ENCODE data around the gene TMEM269.

The TMEM269 gene

DNA sequence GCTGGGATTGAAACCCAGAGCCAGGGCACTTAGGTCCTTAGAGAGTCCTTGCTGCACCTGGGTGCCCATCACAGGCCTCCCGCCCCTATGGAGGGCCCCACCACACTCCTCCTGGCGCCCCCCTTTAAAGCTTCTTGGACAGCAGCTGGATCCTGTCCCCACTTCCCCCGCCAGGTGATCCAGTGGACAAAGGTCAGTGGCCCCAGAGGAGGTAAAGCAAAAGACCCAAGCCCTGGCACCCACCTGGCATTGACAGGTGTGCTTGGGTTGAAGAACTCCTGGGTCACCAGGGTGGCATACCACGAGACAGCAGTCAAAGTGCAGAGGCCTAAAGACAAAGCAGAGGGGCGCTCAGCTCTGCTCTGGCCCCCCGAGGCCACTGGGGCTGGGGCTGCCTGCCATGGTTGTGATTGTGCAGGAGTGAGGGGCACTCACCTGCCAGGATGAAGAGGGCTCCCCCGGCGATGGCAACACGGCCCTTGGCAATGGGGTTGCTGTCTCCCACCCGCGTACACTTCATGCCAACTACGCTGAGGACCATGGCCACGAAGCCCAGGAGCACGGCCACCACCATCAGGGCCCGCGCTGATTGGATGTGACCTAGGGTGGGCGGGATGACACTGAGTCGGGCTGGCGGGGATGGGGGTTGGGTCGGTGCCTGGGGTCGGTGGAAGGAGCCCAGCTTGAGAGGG is 46.7 kb upstream of the TMEM269 start:
- TF ChIP-seq, protein P1, sequence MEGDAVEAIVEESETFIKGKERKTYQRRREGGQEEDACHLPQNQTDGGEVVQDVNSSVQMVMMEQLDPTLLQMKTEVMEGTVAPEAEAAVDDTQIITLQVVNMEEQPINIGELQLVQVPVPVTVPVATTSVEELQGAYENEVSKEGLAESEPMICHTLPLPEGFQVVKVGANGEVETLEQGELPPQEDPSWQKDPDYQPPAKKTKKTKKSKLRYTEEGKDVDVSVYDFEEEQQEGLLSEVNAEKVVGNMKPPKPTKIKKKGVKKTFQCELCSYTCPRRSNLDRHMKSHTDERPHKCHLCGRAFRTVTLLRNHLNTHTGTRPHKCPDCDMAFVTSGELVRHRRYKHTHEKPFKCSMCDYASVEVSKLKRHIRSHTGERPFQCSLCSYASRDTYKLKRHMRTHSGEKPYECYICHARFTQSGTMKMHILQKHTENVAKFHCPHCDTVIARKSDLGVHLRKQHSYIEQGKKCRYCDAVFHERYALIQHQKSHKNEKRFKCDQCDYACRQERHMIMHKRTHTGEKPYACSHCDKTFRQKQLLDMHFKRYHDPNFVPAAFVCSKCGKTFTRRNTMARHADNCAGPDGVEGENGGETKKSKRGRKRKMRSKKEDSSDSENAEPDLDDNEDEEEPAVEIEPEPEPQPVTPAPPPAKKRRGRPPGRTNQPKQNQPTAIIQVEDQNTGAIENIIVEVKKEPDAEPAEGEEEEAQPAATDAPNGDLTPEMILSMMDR (IDR thresholded peaks at IDR 0.05; ENCODE audit: extremely low read depth, insufficient read depth, missing control alignments), result no peak
- in situ Hi-C loops (cut with MboI; ENCODE audit: low pct_unique_long_range_greater_than_20kb, low sequenced_read_pairs, unreplicated experiment), result loop anchor here (25.0 kb wide), 1 partner anchor 401 kb away; the partner anchor contains the start of gene FOXJ3
- no peak for DNase-seq (ENCODE audit: low spot score)

DNA sequence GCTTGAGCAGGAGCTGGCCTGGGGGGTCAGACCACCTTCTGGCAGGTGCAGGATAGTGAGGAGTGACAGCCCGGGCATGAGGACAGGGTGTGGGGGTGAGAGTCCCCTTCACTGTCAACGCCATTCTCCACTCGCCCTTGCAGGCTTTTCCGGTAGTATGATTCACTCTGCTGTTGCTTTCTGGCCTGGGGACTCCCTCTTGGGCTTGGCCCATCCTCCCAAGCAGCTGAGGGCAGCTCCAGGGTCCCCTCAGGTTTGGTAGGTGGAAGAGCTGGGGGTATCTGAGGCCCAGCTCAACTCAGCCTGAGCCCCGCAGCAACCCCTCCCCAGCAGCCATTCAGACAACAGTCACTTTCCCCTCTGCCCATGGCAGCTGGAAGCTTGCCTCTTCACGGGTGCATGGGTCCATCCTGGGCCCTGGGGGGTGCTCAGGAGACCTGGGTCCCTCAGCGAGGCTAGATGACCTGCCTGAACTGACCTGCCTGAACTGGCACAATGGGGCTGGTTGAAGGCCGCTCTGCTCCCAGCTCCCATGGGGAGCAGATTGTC is 46.0 kb upstream of the TMEM269 start:
- TF ChIP-seq, protein P1 (IDR thresholded peaks at IDR 0.05; ENCODE audit: extremely low read depth, insufficient read depth, missing control alignments), result no peak
- no peak for DNase-seq (ENCODE audit: low spot score)
- in situ Hi-C loops (cut with MboI; ENCODE audit: low pct_unique_long_range_greater_than_20kb, low sequenced_read_pairs, unreplicated experiment), result loop anchor here (25.0 kb wide), 1 partner anchor 401 kb away; the partner anchor contains the start of gene FOXJ3

DNA sequence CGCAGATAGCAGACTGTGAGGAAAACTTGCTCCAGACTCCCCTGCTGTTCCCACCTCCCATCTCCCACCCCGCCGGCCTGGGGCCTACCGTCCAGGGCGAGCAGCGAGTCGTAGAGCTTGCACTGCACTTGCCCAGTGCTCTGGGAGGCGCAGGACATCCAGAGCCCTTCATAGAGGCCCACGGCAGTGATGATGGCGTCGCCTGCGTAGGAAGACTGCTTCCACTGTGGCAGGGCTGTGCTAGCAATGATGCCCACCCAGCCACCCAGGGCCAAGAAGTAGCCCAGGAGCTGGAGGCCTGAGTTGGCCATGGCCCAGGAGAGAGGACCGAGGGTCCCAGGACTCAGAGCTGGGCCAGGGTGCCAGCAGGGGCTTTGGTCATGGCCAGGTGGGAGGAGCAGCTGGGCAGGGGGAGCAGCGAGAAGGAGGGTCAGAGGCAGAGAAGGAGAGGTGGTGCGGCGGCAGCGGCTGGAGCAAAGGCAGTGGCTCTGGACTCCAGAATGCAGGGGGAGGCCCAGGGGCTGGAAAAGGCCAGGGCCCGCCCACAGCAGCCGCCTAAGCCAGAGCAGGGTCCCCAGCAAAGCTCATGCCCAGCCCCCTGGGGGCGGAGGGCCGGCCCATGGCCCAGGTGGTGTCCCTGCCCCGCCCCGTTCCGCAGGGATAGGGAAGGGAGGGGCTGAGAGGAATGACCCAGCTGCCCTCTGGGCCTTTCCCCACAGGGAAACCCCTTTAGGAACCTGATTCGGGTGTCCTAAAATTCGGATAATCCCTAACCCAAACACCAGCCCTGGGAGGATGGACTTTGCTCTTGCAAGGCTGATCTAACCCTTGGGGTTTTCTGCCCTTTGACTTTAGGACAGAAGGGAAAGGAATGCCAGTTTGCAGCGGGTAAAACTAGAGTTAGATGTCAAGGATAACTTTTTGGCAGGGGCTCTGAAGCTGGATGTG is 44.8 kb upstream of the TMEM269 start, which contains the start of gene CLDN19:
Gene CLDN19 (minus strand): TSS at position 484 of the 948 bp plus-strand sequence. CDS start 173 bp downstream, at position 311.
- no peak for DNase-seq (ENCODE audit: low spot score)
- in situ Hi-C loops (cut with MboI; ENCODE audit: low pct_unique_long_range_greater_than_20kb, low sequenced_read_pairs, unreplicated experiment), result loop anchor here (10.0 to 25.0 kb wide), 2 partner anchors 165 to 403 kb away; partner anchors contain the start of gene FOXJ3
- TF ChIP-seq, protein P1 (IDR thresholded peaks at IDR 0.05; ENCODE audit: extremely low read depth, insufficient read depth, missing control alignments), result no peak

DNA sequence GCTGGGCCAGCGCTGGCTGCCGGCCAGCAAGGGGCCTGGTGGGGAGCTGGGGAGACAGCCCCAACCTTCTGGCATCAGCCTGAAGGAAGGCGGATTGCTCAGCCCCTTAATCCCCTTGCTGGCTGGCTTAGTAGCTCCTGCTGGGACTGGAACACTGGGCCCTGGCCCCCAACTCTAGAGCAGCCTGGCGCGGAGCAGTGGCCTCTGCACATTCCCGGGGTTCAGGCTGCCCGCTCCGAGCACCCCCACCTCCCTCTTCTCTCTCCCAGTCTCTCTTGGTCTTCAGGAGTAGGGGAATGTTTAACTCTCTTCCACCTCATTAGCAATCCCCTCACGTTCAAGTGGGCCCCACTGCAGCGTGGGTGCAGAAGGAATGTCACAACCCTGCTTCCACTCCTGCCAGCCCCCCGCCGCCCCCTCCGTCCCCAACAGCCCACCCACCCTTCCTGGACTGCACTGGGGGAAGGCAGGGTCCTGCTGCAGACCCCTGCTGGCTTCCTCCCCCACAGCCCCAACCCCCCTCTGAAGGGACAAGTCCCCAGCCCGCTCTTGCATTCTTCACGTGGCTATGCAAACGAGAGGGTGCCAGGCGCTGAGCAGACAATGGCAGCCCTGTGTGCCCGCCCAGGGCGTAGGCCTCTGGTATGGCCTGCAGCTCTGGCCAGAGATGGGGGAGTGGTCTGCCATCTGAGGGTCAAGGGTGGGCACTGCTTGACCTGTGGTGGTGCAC is 43.8 kb upstream of the TMEM269 start:
- TF ChIP-seq, protein P1 (IDR thresholded peaks at IDR 0.05; ENCODE audit: extremely low read depth, insufficient read depth, missing control alignments), result no peak
- in situ Hi-C loops (cut with MboI; ENCODE audit: low pct_unique_long_range_greater_than_20kb, low sequenced_read_pairs, unreplicated experiment), result loop anchor here (10.0 to 25.0 kb wide), 2 partner anchors 166 to 404 kb away; partner anchors contain the start of gene FOXJ3
- no peak for DNase-seq (ENCODE audit: low spot score)

DNA sequence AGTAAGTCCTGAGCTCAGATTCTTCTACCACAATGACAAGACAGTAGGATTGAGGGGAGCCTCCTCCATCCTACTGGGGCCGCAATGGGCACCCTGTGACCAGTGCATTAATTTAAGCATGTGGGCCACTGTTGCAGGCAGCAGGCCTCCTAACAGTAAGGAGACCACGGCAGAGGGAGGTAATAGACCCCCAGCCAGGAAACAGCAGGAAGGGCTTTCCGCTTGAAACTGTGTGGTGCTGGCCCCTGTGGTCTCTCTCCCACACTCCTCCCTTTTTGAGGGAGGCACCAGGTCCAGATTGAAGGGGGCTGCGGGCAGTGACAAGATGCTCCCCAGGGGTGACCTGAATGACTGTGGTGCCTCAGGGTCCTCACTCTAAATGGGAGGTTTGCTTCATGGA is 43.1 kb upstream of the TMEM269 start:
- TF ChIP-seq, protein P1 (IDR thresholded peaks at IDR 0.05; ENCODE audit: extremely low read depth, insufficient read depth, missing control alignments), result no peak
- DNase-seq (ENCODE audit: low spot score), result no peak
- in situ Hi-C loops (cut with MboI; ENCODE audit: low pct_unique_long_range_greater_than_20kb, low sequenced_read_pairs, unreplicated experiment), result loop anchor here (10.0 to 25.0 kb wide), 2 partner anchors 167 to 404 kb away; partner anchors contain the start of gene FOXJ3

Measured in GM13977 (cell line).